Adrenal gland (tissue), 5 donors: ENCODE measurements around the gene EFNA1.

Experiments used
- CTCF ChIP-seq, 6 experiments: fragments of 450-650 bp in 4 of 6; fragments of 200-600 bp in 2 of 6; sonication (generic) in 1 of 6; IDR thresholded peaks; 1 replicate in 5 of 6; 2 replicates in 1 of 6; pipeline versions ENCODE4 v1.5.1 to v1.8.0; 2016 to 2021; ENCODE audit warnings: antibody characterized with exemption in 6 of 6, mild to moderate bottlenecking in 2 of 6, moderate library complexity in 1 of 6
- POLR2A ChIP-seq, 2 donors: fragments of 450-650 bp; IDR thresholded peaks; one replicate each; pipeline ENCODE4 v1.6.1; 2017; ENCODE audit warnings: antibody characterized with exemption in 2 of 2, mild to moderate bottlenecking in 2 of 2, moderate library complexity in 1 of 2
- donor health status: DM: no; HTN: no; CAD: no.

DNA sequence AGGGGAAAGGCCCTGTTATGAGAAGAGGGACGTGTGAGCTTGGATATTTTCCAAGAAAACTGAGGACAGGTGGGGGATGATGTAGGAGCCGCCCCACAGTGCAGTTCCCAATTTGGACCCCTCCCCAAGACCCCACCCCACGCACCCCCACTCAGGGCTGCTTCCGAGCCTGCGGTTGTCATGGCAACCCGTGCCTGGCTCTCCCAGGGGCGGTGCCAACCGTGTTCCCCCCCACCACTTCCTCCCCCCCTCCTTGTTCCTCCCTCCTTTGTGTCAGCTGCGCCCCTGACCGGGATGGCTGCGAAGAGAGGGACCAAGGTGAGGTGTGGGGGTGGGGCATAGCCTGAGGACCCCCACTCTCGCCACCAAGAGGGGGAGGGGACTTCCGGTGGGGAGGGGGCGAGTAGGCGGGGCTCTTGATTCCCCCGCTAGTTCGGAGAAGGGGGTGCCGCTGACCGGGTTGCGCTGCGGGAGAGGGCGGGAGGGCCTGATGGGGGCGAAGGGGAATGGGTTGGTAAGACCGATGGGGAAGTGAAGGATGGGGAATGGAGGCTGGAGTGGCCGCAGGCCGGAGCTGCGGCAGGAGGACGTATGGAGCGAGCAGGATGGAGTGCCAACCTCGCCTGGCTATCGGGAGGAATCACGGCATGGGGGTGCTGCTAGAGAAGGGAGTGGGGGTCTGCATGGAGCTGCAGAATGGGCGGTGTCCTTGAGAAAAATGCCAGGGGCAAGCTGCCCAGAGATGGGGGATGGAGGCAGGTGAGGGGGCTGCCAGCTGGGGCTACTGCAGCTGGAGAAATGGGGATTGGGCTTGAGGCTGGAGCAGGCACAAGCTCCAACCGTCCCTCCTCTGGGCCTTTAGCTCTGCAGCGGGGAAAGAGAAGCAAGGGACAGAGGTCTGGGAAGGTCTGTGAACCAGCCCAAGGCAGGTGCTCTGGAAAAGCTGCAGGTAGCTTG lies 46.9 kb downstream of the EFNA1 start:
- no peak for TF ChIP-seq CTCF (IDR thresholded peaks at IDR 0.05)
- TF ChIP-seq POLR2A (IDR thresholded peaks at IDR 0.05), result no peak
